ENCODE results near the gene NETO1.

NETO1 gene

GRCh38 chr18:72762515-72763122 lies 105.2 kb downstream of the NETO1 start:
- TF ChIP-seq, protein P1, sequence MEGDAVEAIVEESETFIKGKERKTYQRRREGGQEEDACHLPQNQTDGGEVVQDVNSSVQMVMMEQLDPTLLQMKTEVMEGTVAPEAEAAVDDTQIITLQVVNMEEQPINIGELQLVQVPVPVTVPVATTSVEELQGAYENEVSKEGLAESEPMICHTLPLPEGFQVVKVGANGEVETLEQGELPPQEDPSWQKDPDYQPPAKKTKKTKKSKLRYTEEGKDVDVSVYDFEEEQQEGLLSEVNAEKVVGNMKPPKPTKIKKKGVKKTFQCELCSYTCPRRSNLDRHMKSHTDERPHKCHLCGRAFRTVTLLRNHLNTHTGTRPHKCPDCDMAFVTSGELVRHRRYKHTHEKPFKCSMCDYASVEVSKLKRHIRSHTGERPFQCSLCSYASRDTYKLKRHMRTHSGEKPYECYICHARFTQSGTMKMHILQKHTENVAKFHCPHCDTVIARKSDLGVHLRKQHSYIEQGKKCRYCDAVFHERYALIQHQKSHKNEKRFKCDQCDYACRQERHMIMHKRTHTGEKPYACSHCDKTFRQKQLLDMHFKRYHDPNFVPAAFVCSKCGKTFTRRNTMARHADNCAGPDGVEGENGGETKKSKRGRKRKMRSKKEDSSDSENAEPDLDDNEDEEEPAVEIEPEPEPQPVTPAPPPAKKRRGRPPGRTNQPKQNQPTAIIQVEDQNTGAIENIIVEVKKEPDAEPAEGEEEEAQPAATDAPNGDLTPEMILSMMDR (conservative IDR thresholded peaks at IDR 0.05; ENCODE audit: low read depth): peak; percentile 86
- DNase-seq (ENCODE audit: low spot score): peak; percentile 51
- H3K27ac ChIP-seq: no peak overlapping the region
- ChIA-PET CTCF (interaction anchor here (0.6 to 0.8 kb wide), 6 partner anchors 361 to 1938 kb away, joined by 3 to 4 read pairs (median 3); no protein-coding TSS in a partner anchor), POLR2A (ENCODE audit: low non-redundant PET) (no interaction called here)

- ChIA-PET CTCF (no interaction called here), POLR2A (ENCODE audit: low non-redundant PET) (no interaction called here)
- DNase-seq (ENCODE audit: low spot score): no peak
- H3K27ac ChIP-seq: no peak overlapping the region
- TF ChIP-seq, protein P1 (conservative IDR thresholded peaks at IDR 0.05; ENCODE audit: low read depth): no peak
These were observed 115.6 kb downstream of the NETO1 start for GRCh38 chr18:72752220-72752619.

DNA sequence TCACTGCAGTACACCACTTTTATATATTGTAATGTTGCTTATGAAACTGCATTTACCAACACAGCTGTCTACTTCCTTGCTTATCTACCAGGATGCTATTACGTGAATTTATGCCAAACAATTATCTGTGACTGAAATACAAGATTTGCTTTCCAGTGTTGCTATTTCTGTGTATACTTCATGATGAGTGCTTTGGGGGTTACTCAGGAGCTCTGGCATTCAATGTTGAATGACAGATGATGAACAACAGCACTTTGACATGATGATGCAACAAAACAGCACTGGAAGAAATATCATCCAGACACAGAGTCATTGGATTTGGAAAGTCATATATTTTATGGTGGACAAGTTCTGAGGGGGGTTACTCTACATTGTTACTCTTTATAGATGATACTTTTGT lies 125.8 kb downstream of the NETO1 start:
- ChIA-PET POLR2A (ENCODE audit: low non-redundant PET) (no interaction called here), CTCF (no interaction called here)
- TF ChIP-seq, protein P1 (conservative IDR thresholded peaks at IDR 0.05; ENCODE audit: low read depth): no peak
- no peak overlapping the region for H3K27ac ChIP-seq
- no peak for DNase-seq (ENCODE audit: low spot score)

- no peak overlapping the region for H3K27ac ChIP-seq
- ChIA-PET CTCF (no interaction called here), POLR2A (ENCODE audit: low non-redundant PET) (no interaction called here)
- no peak for DNase-seq (ENCODE audit: low spot score)
- TF ChIP-seq, protein P1 (conservative IDR thresholded peaks at IDR 0.05; ENCODE audit: low read depth): no peak
These were observed 129.7 kb downstream of the NETO1 start for GRCh38 chr18:72738136-72738535.

- POLR2A ChIA-PET (ENCODE audit: low non-redundant PET): no interaction called here
- CTCF ChIA-PET: no interaction called here
- no peak overlapping the region for H3K27ac ChIP-seq
- TF ChIP-seq, protein P1 (conservative IDR thresholded peaks at IDR 0.05; ENCODE audit: low read depth): no peak
- peak; percentile 16 for DNase-seq (ENCODE audit: low spot score)
These were observed 140.0 kb downstream of the NETO1 start for GRCh38 chr18:72727776-72728175.

DNA sequence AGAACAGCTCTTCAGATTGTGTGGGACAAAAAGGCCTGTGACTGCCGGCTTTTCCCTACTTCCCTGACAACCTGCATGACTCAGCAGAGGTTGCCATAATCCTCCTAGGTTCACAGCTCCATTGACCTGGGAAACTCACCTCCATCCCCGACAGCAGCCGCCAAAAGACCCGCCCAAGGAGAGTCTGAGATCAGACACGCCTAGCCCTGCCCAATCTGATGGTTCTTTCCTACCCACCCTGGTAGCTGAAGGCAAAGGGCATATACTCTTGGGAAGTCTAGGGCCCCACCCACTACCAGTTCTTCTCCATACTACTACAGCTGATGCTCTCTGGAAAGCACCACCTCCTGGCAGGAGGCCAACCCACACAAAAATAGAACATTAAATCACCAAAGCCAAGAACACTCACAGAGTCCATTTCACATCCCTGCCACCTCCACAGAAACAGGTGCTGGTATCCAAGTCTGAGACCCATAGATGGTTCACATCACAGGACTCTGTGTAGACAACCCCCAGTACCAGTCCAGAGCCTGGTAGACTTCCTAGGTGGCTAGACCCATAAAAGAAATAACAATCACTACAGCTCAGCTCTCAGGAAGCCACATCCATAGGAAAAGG lies 140.6 kb downstream of the NETO1 start:
- ChIA-PET POLR2A (ENCODE audit: low non-redundant PET) (no interaction called here), CTCF (interaction anchor here (0.6 kb wide), 1 partner anchor 1371 kb away, joined by 6 read pairs; no protein-coding TSS in a partner anchor)
- DNase-seq (ENCODE audit: low spot score): no peak
- TF ChIP-seq, protein P1 (conservative IDR thresholded peaks at IDR 0.05; ENCODE audit: low read depth): no peak
- peak overlapping the region; percentile 54 for H3K27ac ChIP-seq

Data from RWPE1 (cell line).